ENCODE data around the gene WWOX. TPM values are rescaled to one million over a fixed set of nuclear protein-coding genes. Genes with fewer than 3 reads are reported as not detected.

The WWOX gene
- total RNA-seq, 4 donors from 2014 or later, result 135 to 209 (median 159) TPM

GRCh38 chr16:78493573-78493972 is 394.1 kb downstream of the WWOX start:
- no peak for DNase-seq
- no peaks in the 10 kb centered on the region for H3K36me3 ChIP-seq
- no peak overlapping the region for H3K27ac ChIP-seq
- 96 to 98% methylated on average over 8 of the region's 8 CpGs for WGBS, 2 donors
- no peaks in the 10 kb centered on the region for H3K4me1 ChIP-seq
- H3K27me3 ChIP-seq, result no peaks in the 10 kb centered on the region
- TF ChIP-seq CTCF (IDR thresholded peaks at IDR 0.05) (no peak), POLR2A (IDR thresholded peaks at IDR 0.05) (no peak)
- no peaks in the 10 kb centered on the region for H3K9me3 ChIP-seq
- intact Hi-C loops (cut with DNase I), result no loop called here
- no peak overlapping the region for H3K4me3 ChIP-seq (replicated peaks in 1 of 3)

DNA sequence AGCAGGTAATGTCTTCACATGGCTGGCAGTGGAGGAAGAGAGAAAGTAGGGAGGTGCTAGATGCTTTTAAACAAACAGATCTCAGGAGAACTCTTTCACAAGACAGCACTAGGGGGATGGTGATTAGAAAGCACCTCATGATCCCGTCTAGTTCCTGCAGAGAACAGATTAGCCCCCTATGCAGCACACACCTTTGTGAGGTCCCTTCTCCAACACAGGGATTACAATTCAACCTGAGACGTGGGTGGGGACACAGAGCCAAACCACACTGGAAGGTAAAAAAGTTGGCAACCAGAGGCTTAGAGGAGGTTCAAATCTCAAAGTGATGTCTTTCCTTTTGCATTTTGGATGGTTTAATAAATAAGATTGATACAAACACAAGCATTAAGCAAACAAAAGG is 394.7 kb downstream of the WWOX start:
- no peak overlapping the region for H3K4me3 ChIP-seq (replicated peaks in 1 of 3)
- no peaks in the 10 kb centered on the region for H3K36me3 ChIP-seq
- DNase-seq, result no peak
- intact Hi-C loops (cut with DNase I), result no loop called here
- no peak overlapping the region for H3K27ac ChIP-seq
- no peaks in the 10 kb centered on the region for H3K27me3 ChIP-seq
- no peaks in the 10 kb centered on the region for H3K4me1 ChIP-seq
- WGBS, 2 donors, result 92 to 93% methylated on average over 2 of the region's 2 CpGs
- TF ChIP-seq POLR2A (IDR thresholded peaks at IDR 0.05), result no peak
- no peak for TF ChIP-seq CTCF (IDR thresholded peaks at IDR 0.05)
- H3K9me3 ChIP-seq, result no peaks in the 10 kb centered on the region

GRCh38 chr16:78494674-78495073 is 395.2 kb downstream of the WWOX start:
- H3K36me3 ChIP-seq, result no peaks in the 10 kb centered on the region
- WGBS, 2 donors, result 90 to 92% methylated on average over 10 of the region's 10 CpGs
- no peak overlapping the region for H3K4me3 ChIP-seq (replicated peaks in 1 of 3)
- intact Hi-C loops (cut with DNase I), result no loop called here
- H3K9me3 ChIP-seq, result no peaks in the 10 kb centered on the region
- TF ChIP-seq POLR2A (IDR thresholded peaks at IDR 0.05), result no peak
- no peak for TF ChIP-seq CTCF (IDR thresholded peaks at IDR 0.05)
- no peak for DNase-seq
- no peak overlapping the region for H3K27ac ChIP-seq
- no peaks in the 10 kb centered on the region for H3K4me1 ChIP-seq
- no peaks in the 10 kb centered on the region for H3K27me3 ChIP-seq

GRCh38 chr16:78496189-78496588 is 396.7 kb downstream of the WWOX start:
- no peak overlapping the region for H3K4me3 ChIP-seq (replicated peaks in 1 of 3)
- H3K9me3 ChIP-seq, result no peaks in the 10 kb centered on the region
- intact Hi-C loops (cut with DNase I), result no loop called here
- H3K27ac ChIP-seq, result no peak overlapping the region
- no peak for DNase-seq
- no peaks in the 10 kb centered on the region for H3K27me3 ChIP-seq
- WGBS, 2 donors, result 96% methylated on average over 7 of the region's 7 CpGs
- H3K36me3 ChIP-seq, result no peaks in the 10 kb centered on the region
- H3K4me1 ChIP-seq, result peaks cover 4 to 5% of the 10 kb centered on the region in 2 donors
- TF ChIP-seq CTCF (IDR thresholded peaks at IDR 0.05) (no peak), POLR2A (IDR thresholded peaks at IDR 0.05) (no peak)

GRCh38 chr16:78499399-78499798 is 399.9 kb downstream of the WWOX start:
- intact Hi-C loops (cut with DNase I), result no loop called here
- TF ChIP-seq CTCF (IDR thresholded peaks at IDR 0.05) (no peak), POLR2A (IDR thresholded peaks at IDR 0.05) (no peak)
- Histone ChIP-seq H3K4me3 (replicated peaks in 1 of 3) (no peak overlapping the region), H3K36me3 (no peaks in the 10 kb centered on the region), H3K27ac (no peak overlapping the region), H3K9me3 (no peaks in the 10 kb centered on the region), H3K27me3 (no peaks in the 10 kb centered on the region), H3K4me1 (peaks cover 4 to 14% of the 10 kb centered on the region in 2 donors)
- WGBS, 2 donors, result 91 to 94% methylated on average over 10 of the region's 10 CpGs
- no peak for DNase-seq

Data from thyroid gland (tissue), 4 donors.